H9 (cell line): ENCODE measurements around the gene FBXO22. TPM values are rescaled to one million over a fixed set of nuclear protein-coding genes. Genes with fewer than 3 reads are reported as not detected.

Source experiments
- DNase-seq: peaks from one replicate; pipeline ENCODE4 v3.0.0-alpha.2; 2017
- H2AFZ ChIP-seq: one replicate; pipeline ENCODE4 v1.6.1; 2013; ENCODE audit warnings: mild to moderate bottlenecking, low read length, control low read depth, moderate library complexity
- H2AK5ac ChIP-seq: 2 replicates; pipeline ENCODE4 v1.6.1; 2013; ENCODE audit warnings: low read length, control low read depth, mixed read lengths; ENCODE audit not compliant: insufficient read length
- H2BK120ac ChIP-seq: one replicate; pipeline ENCODE4 v1.6.1; 2013; ENCODE audit warnings: low read depth, mild to moderate bottlenecking, low read length, control low read depth, inconsistent platforms; ENCODE audit not compliant: poor library complexity, severe bottlenecking
- H2BK12ac ChIP-seq: 2 replicates; pipeline ENCODE4 v1.6.1; 2013; ENCODE audit warnings: low read length, control low read depth, mixed read lengths, low read depth; ENCODE audit not compliant: insufficient read length
- H2BK15ac ChIP-seq: 2 replicates; pipeline ENCODE4 v1.6.1; 2013; ENCODE audit warnings: low read depth, low read length, control low read depth
- H2BK20ac ChIP-seq: one replicate; pipeline ENCODE4 v1.6.1; 2013; ENCODE audit warnings: low read depth, mild to moderate bottlenecking, low read length, control low read depth, inconsistent platforms; ENCODE audit not compliant: poor library complexity, severe bottlenecking
- H2BK5ac ChIP-seq: 2 replicates; pipeline ENCODE4 v1.6.1; 2013; ENCODE audit warnings: low read length, control low read depth, mixed read lengths; ENCODE audit not compliant: insufficient read length
- H3K14ac ChIP-seq: 2 replicates; pipeline ENCODE4 v1.6.1; 2013; ENCODE audit warnings: low read length, control low read depth; ENCODE audit not compliant: insufficient read depth
- H3K18ac ChIP-seq: 2 replicates; pipeline ENCODE4 v1.6.1; 2013; ENCODE audit warnings: low read depth, mild to moderate bottlenecking, mixed read lengths, low read length, control low read depth; ENCODE audit not compliant: insufficient read length
- H3K23ac ChIP-seq: 2 replicates; pipeline ENCODE4 v1.6.1; 2013; ENCODE audit warnings: low read length, control low read depth, mixed read lengths, low read depth; ENCODE audit not compliant: insufficient read length
- H3K23me2 ChIP-seq: 2 replicates; pipeline ENCODE4 v1.6.1; 2013; ENCODE audit warnings: low read depth, mild to moderate bottlenecking, mixed read lengths, low read length, control low read depth; ENCODE audit not compliant: insufficient read length, poor library complexity, severe bottlenecking
- H3K27ac ChIP-seq: 2 replicates; pipeline ENCODE4 v1.5.1; 2013; ENCODE audit warnings: low read length, control low read depth, mixed read lengths, low read depth; ENCODE audit not compliant: insufficient read length
- H3K27me3 ChIP-seq: 2 replicates; pipeline ENCODE4 v1.6.1; 2013; ENCODE audit warnings: low read length, control low read depth, inconsistent platforms; ENCODE audit not compliant: insufficient read depth
- H3K4ac ChIP-seq: 2 replicates; pipeline ENCODE4 v1.6.1; 2013; ENCODE audit warnings: low read depth, mild to moderate bottlenecking, control low read depth, inconsistent platforms, low read length, moderate library complexity
- H3K4me1 ChIP-seq: 2 replicates; pipeline ENCODE4 v1.6.1; 2013; ENCODE audit warnings: low read length, control low read depth, inconsistent platforms; ENCODE audit not compliant: insufficient read depth
- H3K4me2 ChIP-seq: 2 replicates; pipeline ENCODE4 v1.6.1; 2013; ENCODE audit warnings: low read length, control low read depth, mixed read lengths; ENCODE audit not compliant: insufficient read length, insufficient read depth
- H3K56ac ChIP-seq: 2 replicates; pipeline ENCODE4 v1.6.1; 2013; ENCODE audit warnings: low read depth, mild to moderate bottlenecking, mixed read lengths, low read length, control low read depth; ENCODE audit not compliant: insufficient read length
- H3K79me1 ChIP-seq: 2 replicates; pipeline ENCODE4 v1.6.1; 2013; ENCODE audit warnings: low read depth, mild to moderate bottlenecking, moderate library complexity, low read length, control low read depth, inconsistent platforms; ENCODE audit not compliant: insufficient read depth, poor library complexity, severe bottlenecking
- H3K79me2 ChIP-seq: 2 replicates; pipeline ENCODE4 v1.6.1; 2013; ENCODE audit warnings: low read length, control low read depth, inconsistent platforms; ENCODE audit not compliant: insufficient read depth
- H3K9ac ChIP-seq: 2 replicates; pipeline ENCODE4 v1.6.1; 2013; ENCODE audit warnings: low read length, control low read depth, mixed read lengths; ENCODE audit not compliant: insufficient read length; ENCODE audit errors: extremely low read depth
- H3K9me3 ChIP-seq: one replicate; pipeline ENCODE4 v1.6.1; 2013; ENCODE audit warnings: low read depth, low read length, inconsistent platforms; ENCODE audit not compliant: control insufficient read depth
- H3T11ph ChIP-seq: one replicate; pipeline ENCODE4 v1.6.1; 2013; ENCODE audit warnings: mild to moderate bottlenecking, low read length, control low read depth, inconsistent platforms
- H4K20me1 ChIP-seq: one replicate; pipeline ENCODE4 v1.6.1; 2013; ENCODE audit not compliant: control insufficient read depth, insufficient read length, insufficient read depth
- H4K5ac ChIP-seq: 2 replicates; pipeline ENCODE4 v1.6.1; 2013; ENCODE audit warnings: low read depth, mild to moderate bottlenecking, mixed read lengths, low read length, control low read depth; ENCODE audit not compliant: insufficient read length
- H4K8ac ChIP-seq: replicated peaks from 2 replicates; pipeline ENCODE4 v1.6.1; 2013; ENCODE audit warnings: low read length, control low read depth, mixed read lengths, low read depth; ENCODE audit not compliant: insufficient read length
- H4K91ac ChIP-seq: 2 replicates; pipeline ENCODE4 v1.6.1; 2013; ENCODE audit warnings: low read depth, mild to moderate bottlenecking, moderate library complexity, mixed read lengths, low read length, control low read depth; ENCODE audit not compliant: insufficient read length
- H3K27ac Mint-ChIP-seq, 3 experiments: 2 replicates in 2 of 3; 3 replicates in 1 of 3; pipeline ENCODE4 v1.8.0; 2020 to 2021; ENCODE audit warnings: mixed read lengths in 3 of 3, mild to moderate bottlenecking in 1 of 3, moderate library complexity in 1 of 3
- H3K27me3 Mint-ChIP-seq: 2 replicates; pipeline ENCODE4 v1.8.0; 2021; ENCODE audit warnings: low read depth, mild to moderate bottlenecking, moderate library complexity, mixed read lengths
- H3K36me3 Mint-ChIP-seq, 3 experiments: 2 replicates in 2 of 3; 3 replicates in 1 of 3; pipeline ENCODE4 v1.8.0; 2020 to 2021; ENCODE audit warnings: low read depth in 3 of 3, mixed read lengths in 3 of 3; ENCODE audit not compliant: insufficient read depth in 1 of 3
- H3K4me1 Mint-ChIP-seq, 2 experiments: 2 replicates each; pipeline ENCODE4 v1.8.0; 2020; ENCODE audit warnings: mixed read lengths in 2 of 2
- H3K4me3 Mint-ChIP-seq, 2 experiments: 2 replicates in 1 of 2; 3 replicates in 1 of 2; pipeline ENCODE4 v1.8.0; 2020 to 2021; ENCODE audit warnings: mild to moderate bottlenecking in 2 of 2, mixed read lengths in 2 of 2, moderate library complexity in 1 of 2
- H3K9me3 Mint-ChIP-seq, 2 experiments: 2 replicates in 1 of 2; 3 replicates in 1 of 2; pipeline ENCODE4 v1.8.0; 2020; ENCODE audit warnings: mild to moderate bottlenecking in 2 of 2, mixed read lengths in 2 of 2, moderate library complexity in 1 of 2
- WGBS: extraction: QIAGEN DNeasy Blood & Tissue Kit; methylation state at CpG from one replicate; pipeline ENCODE4 v1.1.7; 2013; ENCODE audit warnings: missing lambda C conversion rate, low lambda C conversion rate, mixed read lengths; ENCODE audit not compliant: insufficient read length; ENCODE audit errors: extremely low coverage; 5-methylcytosine and 5-hydroxymethylcytosine counted together
- total RNA-seq: library from RNA; stranded (reverse); gene quantifications from 2 replicates; pipeline ENCODE4 v1.2.1, GENCODE V29; 2021
- TF ChIP-seq, protein P1 (sequence below): fragments of 200-600 bp; sonication (generic); conservative IDR thresholded peaks from 3 replicates; pipeline ENCODE4 v1.8.0; 2021; ENCODE audit warnings: antibody characterized with exemption, mild to moderate bottlenecking

Gene FBXO22
- total RNA-seq, 1 experiment from 2014 or later, result 59.9 TPM

DNA sequence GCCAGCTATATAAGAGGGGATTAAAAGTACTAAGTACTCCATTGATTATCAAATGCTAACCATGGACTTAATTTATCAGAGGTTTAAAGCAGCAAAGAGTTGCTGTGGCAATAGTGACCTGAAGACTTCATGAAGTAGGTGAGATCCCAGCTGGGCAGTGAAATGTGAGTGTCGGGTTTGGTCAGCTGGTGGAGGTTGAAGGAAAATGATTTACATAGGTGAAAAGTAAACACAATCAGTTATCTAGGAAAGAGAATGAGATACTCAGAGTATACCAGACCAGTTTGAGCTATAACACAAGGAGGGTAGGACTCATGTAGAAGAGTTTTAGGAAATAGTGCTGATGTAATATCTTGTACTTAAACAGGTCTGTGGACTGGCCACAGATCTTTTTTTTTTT is 16.5 kb upstream of the FBXO22 start:
- Histone ChIP-seq H3K23me2 (no peaks in the 10 kb centered on the region), H2BK5ac (no peak overlapping the region), H3K14ac (no peak overlapping the region), H3K9ac (no peak overlapping the region), H2AFZ (no peak overlapping the region), H2BK120ac (no peak overlapping the region), H3K56ac (no peak overlapping the region), H2AK5ac (no peak overlapping the region), H3T11ph (no peak overlapping the region), H3K4me2 (no peak overlapping the region), H4K20me1 (no peaks in the 10 kb centered on the region), H3K79me2 (no peaks in the 10 kb centered on the region), H4K8ac (no peak overlapping the region), H2BK12ac (no peak overlapping the region), H3K79me1 (no peaks in the 10 kb centered on the region), H3K4me1 (no peaks in the 10 kb centered on the region), H3K23ac (no peak overlapping the region), H3K4ac (no peak overlapping the region), H4K91ac (no peak overlapping the region), H3K27me3 (no peaks in the 10 kb centered on the region), H2BK15ac (no peak overlapping the region), H3K18ac (no peak overlapping the region), H2BK20ac (no peak overlapping the region), H3K27ac (no peak overlapping the region), H4K5ac (no peak overlapping the region), H3K9me3 (no peaks in the 10 kb centered on the region)
- no peaks in the 10 kb centered on the region for H3K9me3 Mint-ChIP-seq
- H3K27me3 Mint-ChIP-seq, result no peaks in the 10 kb centered on the region
- no peak for DNase-seq
- H3K4me3 Mint-ChIP-seq, result no peak overlapping the region
- H3K4me1 Mint-ChIP-seq, result peaks cover 0 to 5% of the 10 kb centered on the region in 2 experiments; a peak in 2 of 4 replicates
- H3K27ac Mint-ChIP-seq, result peak overlapping the region in 1 of 3 experiments; percentile 56; a peak in 1 of 7 replicates
- WGBS, result no CpG with 5 or more reads among the region's 1 CpG
- TF ChIP-seq, protein P1, sequence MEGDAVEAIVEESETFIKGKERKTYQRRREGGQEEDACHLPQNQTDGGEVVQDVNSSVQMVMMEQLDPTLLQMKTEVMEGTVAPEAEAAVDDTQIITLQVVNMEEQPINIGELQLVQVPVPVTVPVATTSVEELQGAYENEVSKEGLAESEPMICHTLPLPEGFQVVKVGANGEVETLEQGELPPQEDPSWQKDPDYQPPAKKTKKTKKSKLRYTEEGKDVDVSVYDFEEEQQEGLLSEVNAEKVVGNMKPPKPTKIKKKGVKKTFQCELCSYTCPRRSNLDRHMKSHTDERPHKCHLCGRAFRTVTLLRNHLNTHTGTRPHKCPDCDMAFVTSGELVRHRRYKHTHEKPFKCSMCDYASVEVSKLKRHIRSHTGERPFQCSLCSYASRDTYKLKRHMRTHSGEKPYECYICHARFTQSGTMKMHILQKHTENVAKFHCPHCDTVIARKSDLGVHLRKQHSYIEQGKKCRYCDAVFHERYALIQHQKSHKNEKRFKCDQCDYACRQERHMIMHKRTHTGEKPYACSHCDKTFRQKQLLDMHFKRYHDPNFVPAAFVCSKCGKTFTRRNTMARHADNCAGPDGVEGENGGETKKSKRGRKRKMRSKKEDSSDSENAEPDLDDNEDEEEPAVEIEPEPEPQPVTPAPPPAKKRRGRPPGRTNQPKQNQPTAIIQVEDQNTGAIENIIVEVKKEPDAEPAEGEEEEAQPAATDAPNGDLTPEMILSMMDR, result no peak
- H3K36me3 Mint-ChIP-seq, result peaks cover 8 to 57% (median 31%) of the 10 kb centered on the region in 3 experiments; a peak in 6 of 7 replicates
